ENCODE measurements around the gene MTHFS.

The MTHFS gene

GRCh38 chr15:79923079-79923514 lies 26.3 kb upstream of the MTHFS start:
- H3K9me3 ChIP-seq (ENCODE audit: control insufficient read depth, insufficient read depth, low read length): peaks cover 37% of the 10 kb centered on the region

GRCh38 chr15:79922512-79923078 lies 25.8 kb upstream of the MTHFS start:
- Histone ChIP-seq H3K9me3 (ENCODE audit: control insufficient read depth, insufficient read depth, low read length) (peaks cover 41% of the 10 kb centered on the region), H3K36me3 (ENCODE audit: control insufficient read depth, low read length) (peaks cover 50% of the 10 kb centered on the region), H3K9me2 (replicated peaks; ENCODE audit: control insufficient read depth, low read length) (no peaks in the 10 kb centered on the region), H3K27ac (ENCODE audit: low read depth, low read length) (peak overlapping the region; percentile 76), H3F3A (ENCODE audit: control insufficient read depth, insufficient read depth) (no peaks in the 10 kb centered on the region; the same call in 1 of the 2 replicates), H3K4me1 (ENCODE audit: control insufficient read depth, low read length) (peaks cover 16% of the 10 kb centered on the region), H3K4me3 (ENCODE audit: low read length) (peak overlapping the region; percentile 83), H3K27me3 (ENCODE audit: control insufficient read depth, low read length) (no peaks in the 10 kb centered on the region), H4K20me1 (ENCODE audit: control insufficient read depth, insufficient read depth, low read depth, low read length) (no peaks in the 10 kb centered on the region), H3K4me2 (ENCODE audit: low read length) (peak overlapping the region; percentile 72), H3K79me2 (ENCODE audit: control insufficient read depth, low read length) (peaks cover 52% of the 10 kb centered on the region)
- TF ChIP-seq EZH2phosphoT487 (IDR thresholded peaks at IDR 0.05; ENCODE audit: borderline replicate concordance, low read length): no peak
- no peak for TF ChIP-seq CTCF (IDR thresholded peaks at IDR 0.05; ENCODE audit: low read depth, low read length, poor library complexity, severe bottlenecking)

More at GRCh38 chr15:79923079-79923514, 26.3 kb upstream of the MTHFS start:
- Histone ChIP-seq H3K27me3 (ENCODE audit: control insufficient read depth, low read length) (no peaks in the 10 kb centered on the region), H3K9me2 (replicated peaks; ENCODE audit: control insufficient read depth, low read length) (no peaks in the 10 kb centered on the region), H3K4me1 (ENCODE audit: control insufficient read depth, low read length) (peaks cover 16% of the 10 kb centered on the region), H3K4me2 (ENCODE audit: low read length) (peak overlapping the region; percentile 72), H3F3A (ENCODE audit: control insufficient read depth, insufficient read depth) (no peaks in the 10 kb centered on the region; the same call in 1 of the 2 replicates), H3K79me2 (ENCODE audit: control insufficient read depth, low read length) (peaks cover 52% of the 10 kb centered on the region), H3K4me3 (ENCODE audit: low read length) (peak overlapping the region; percentile 83), H3K36me3 (ENCODE audit: control insufficient read depth, low read length) (peaks cover 45% of the 10 kb centered on the region), H4K20me1 (ENCODE audit: control insufficient read depth, insufficient read depth, low read depth, low read length) (no peaks in the 10 kb centered on the region), H3K27ac (ENCODE audit: low read depth, low read length) (peak overlapping the region; percentile 76)
- TF ChIP-seq EZH2phosphoT487 (IDR thresholded peaks at IDR 0.05; ENCODE audit: borderline replicate concordance, low read length) (no peak), CTCF (IDR thresholded peaks at IDR 0.05; ENCODE audit: low read depth, low read length, poor library complexity, severe bottlenecking) (no peak)

GRCh38 chr15:79919749-79920511 lies 23.1 kb upstream of the MTHFS start:
- Histone ChIP-seq H3F3A (ENCODE audit: control insufficient read depth, insufficient read depth) (peaks cover 4% of the 10 kb centered on the region; the same call in 1 of the 2 replicates), H4K20me1 (ENCODE audit: control insufficient read depth, insufficient read depth, low read depth, low read length) (no peaks in the 10 kb centered on the region), H3K4me3 (ENCODE audit: low read length) (no peak overlapping the region), H3K79me2 (ENCODE audit: control insufficient read depth, low read length) (peaks cover 52% of the 10 kb centered on the region), H3K27me3 (ENCODE audit: control insufficient read depth, low read length) (no peaks in the 10 kb centered on the region), H3K4me1 (ENCODE audit: control insufficient read depth, low read length) (peaks cover 16% of the 10 kb centered on the region), H3K27ac (ENCODE audit: low read depth, low read length) (no peak overlapping the region), H3K9me2 (replicated peaks; ENCODE audit: control insufficient read depth, low read length) (no peaks in the 10 kb centered on the region), H3K36me3 (ENCODE audit: control insufficient read depth, low read length) (peaks cover 72% of the 10 kb centered on the region), H3K9me3 (ENCODE audit: control insufficient read depth, insufficient read depth, low read length) (peaks cover 64% of the 10 kb centered on the region), H3K4me2 (ENCODE audit: low read length) (no peak overlapping the region)
- TF ChIP-seq CTCF (IDR thresholded peaks at IDR 0.05; ENCODE audit: low read depth, low read length, poor library complexity, severe bottlenecking) (no peak), EZH2phosphoT487 (IDR thresholded peaks at IDR 0.05; ENCODE audit: borderline replicate concordance, low read length) (no peak)

Data from DOHH2 (cell line).